Measurements from ENCODE around the gene SCUBE1. TPM values are rescaled to one million over a fixed set of nuclear protein-coding genes. Genes with fewer than 3 reads are reported as not detected.
"Not testable (repeated sequence)": the region's sequence is repeated elsewhere in the genome, so short reads cannot be mapped to it uniquely, and the experiment has no call there.

SCUBE1 gene
- total RNA-seq, 1 experiment from 2014 or later: 28.9 TPM

- in situ Hi-C loops (cut with HindIII; ENCODE audit: low sequenced_read_pairs): no loop called here
- no peak for DNase-seq (ENCODE audit: low spot score)
Observed at GRCh38 chr22:43363315-43364168, 20.4 kb upstream of the SCUBE1 start.

- DNase-seq (ENCODE audit: low spot score): no peak
- in situ Hi-C loops (cut with HindIII; ENCODE audit: low sequenced_read_pairs): no loop called here
Observed at GRCh38 chr22:43360576-43360975, 17.4 kb upstream of the SCUBE1 start.

- in situ Hi-C loops (cut with HindIII; ENCODE audit: low sequenced_read_pairs): no loop called here
- no peak for DNase-seq (ENCODE audit: low spot score)
Observed at GRCh38 chr22:43356881-43357280, 13.7 kb upstream of the SCUBE1 start.

- in situ Hi-C loops (cut with HindIII; ENCODE audit: low sequenced_read_pairs); DNase-seq (ENCODE audit: low spot score): not testable (repeated sequence)
Observed at GRCh38 chr22:43355688-43356087, 12.5 kb upstream of the SCUBE1 start.

GRCh38 chr22:43351966-43352345 is 8.8 kb upstream of the SCUBE1 start:
- in situ Hi-C loops (cut with HindIII; ENCODE audit: low sequenced_read_pairs): no loop called here
- no peak for DNase-seq (ENCODE audit: low spot score)

GRCh38 chr22:43349636-43350035 is 6.5 kb upstream of the SCUBE1 start:
- no peak for DNase-seq (ENCODE audit: low spot score)
- in situ Hi-C loops (cut with HindIII; ENCODE audit: low sequenced_read_pairs): no loop called here

- peak; percentile 40 for DNase-seq (ENCODE audit: low spot score)
- in situ Hi-C loops (cut with HindIII; ENCODE audit: low sequenced_read_pairs): no loop called here
Observed at GRCh38 chr22:43346521-43346929, 3.4 kb upstream of the SCUBE1 start.

- DNase-seq (ENCODE audit: low spot score): no peak
- in situ Hi-C loops (cut with HindIII; ENCODE audit: low sequenced_read_pairs): no loop called here
Observed at GRCh38 chr22:43345761-43346301, 2.7 kb upstream of the SCUBE1 start.

- DNase-seq (ENCODE audit: low spot score): no peak
- in situ Hi-C loops (cut with HindIII; ENCODE audit: low sequenced_read_pairs): no loop called here
Observed at GRCh38 chr22:43345356-43345755, 2.2 kb upstream of the SCUBE1 start.

- DNase-seq (ENCODE audit: low spot score): no peak
- in situ Hi-C loops (cut with HindIII; ENCODE audit: low sequenced_read_pairs): no loop called here
Observed at GRCh38 chr22:43344520-43344787, 1.3 kb upstream of the SCUBE1 start.

- DNase-seq (ENCODE audit: low spot score): no peak
- in situ Hi-C loops (cut with HindIII; ENCODE audit: low sequenced_read_pairs): no loop called here
Observed at GRCh38 chr22:43343670-43344519, 723 bp upstream of the SCUBE1 start.

- DNase-seq (ENCODE audit: low spot score): no peak
- in situ Hi-C loops (cut with HindIII; ENCODE audit: low sequenced_read_pairs): no loop called here
Observed at GRCh38 chr22:43342347-43343261, 568 bp downstream of the SCUBE1 start.

GRCh38 chr22:43341565-43341964 is 1.6 kb downstream of the SCUBE1 start:
- no peak for DNase-seq (ENCODE audit: low spot score)

GRCh38 chr22:43338766-43339345 is 4.3 kb downstream of the SCUBE1 start:
- DNase-seq (ENCODE audit: low spot score): no peak
- in situ Hi-C loops (cut with HindIII; ENCODE audit: low sequenced_read_pairs): no loop called here

More at GRCh38 chr22:43341565-43341964, 1.6 kb downstream of the SCUBE1 start:
- in situ Hi-C loops (cut with HindIII; ENCODE audit: low sequenced_read_pairs): no loop called here

- in situ Hi-C loops (cut with HindIII; ENCODE audit: low sequenced_read_pairs): no loop called here
- no peak for DNase-seq (ENCODE audit: low spot score)
Observed at GRCh38 chr22:43337946-43338345, 5.2 kb downstream of the SCUBE1 start.

- no peak for DNase-seq (ENCODE audit: low spot score)
- in situ Hi-C loops (cut with HindIII; ENCODE audit: low sequenced_read_pairs): no loop called here
Observed at GRCh38 chr22:43337385-43337784, 5.8 kb downstream of the SCUBE1 start.

- no peak for DNase-seq (ENCODE audit: low spot score)
- in situ Hi-C loops (cut with HindIII; ENCODE audit: low sequenced_read_pairs): no loop called here
Observed at GRCh38 chr22:43334378-43334777, 8.8 kb downstream of the SCUBE1 start.

- DNase-seq (ENCODE audit: low spot score): no peak
- in situ Hi-C loops (cut with HindIII; ENCODE audit: low sequenced_read_pairs): no loop called here
Observed at GRCh38 chr22:43333978-43334377, 9.2 kb downstream of the SCUBE1 start.

GRCh38 chr22:43333156-43333555 is 10.0 kb downstream of the SCUBE1 start:
- DNase-seq (ENCODE audit: low spot score): no peak
- in situ Hi-C loops (cut with HindIII; ENCODE audit: low sequenced_read_pairs): no loop called here
